HG03039 (cell line): ENCODE measurements around the gene MTARC2.

Experiments
- ATAC-seq: cut with Tn5 transposase; IDR thresholded peaks from one replicate; pipeline ENCODE4 v1.9.1; 2021; ENCODE audit warnings: mild to moderate bottlenecking, moderate library complexity; ENCODE audit not compliant: unreplicated experiment

MTARC2 gene

DNA sequence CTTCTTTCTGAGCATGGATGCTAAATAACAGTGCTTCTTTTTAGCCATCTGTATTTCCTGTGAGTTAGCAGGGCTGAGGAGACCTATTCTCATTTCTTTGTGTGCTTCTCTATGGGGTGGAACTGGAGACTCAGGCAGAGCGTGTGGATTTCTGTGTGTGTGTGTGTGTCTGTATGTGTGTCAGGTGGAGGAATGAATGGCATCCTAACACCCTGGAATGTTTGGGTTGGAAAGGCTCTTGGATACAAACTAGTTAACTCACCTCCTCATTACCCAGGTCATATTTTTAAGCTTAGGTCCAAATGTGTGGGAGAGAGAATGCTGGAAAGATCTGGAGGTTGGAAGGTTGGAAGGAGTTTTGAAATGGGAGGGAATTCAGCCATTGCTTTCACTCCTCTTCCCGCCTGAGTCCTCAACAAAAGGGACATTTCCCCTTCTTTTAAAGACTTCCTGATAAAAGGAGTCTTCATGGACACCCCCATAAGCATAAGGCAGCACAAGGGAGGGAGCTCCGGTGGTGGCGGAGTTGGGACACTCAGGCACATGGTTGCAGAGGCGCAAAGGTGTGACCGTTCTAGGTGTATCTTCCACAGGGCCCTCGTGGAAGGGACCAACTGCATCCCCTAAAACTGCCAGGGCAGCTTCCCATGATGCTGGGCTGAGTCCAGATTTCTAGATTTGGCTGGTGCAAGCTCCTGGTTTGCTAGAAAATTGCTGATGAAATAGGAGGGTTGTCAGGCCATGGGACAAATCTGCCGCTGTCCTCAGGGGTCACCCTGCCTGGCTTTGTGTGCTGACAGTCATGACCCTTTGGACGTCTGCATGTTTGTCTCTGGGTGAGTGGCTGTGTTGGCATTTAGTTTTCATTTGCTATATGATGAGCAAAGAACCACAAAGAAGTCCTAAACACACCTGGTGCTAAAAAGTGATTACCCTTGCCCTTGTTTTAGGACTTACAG lies 76.2 kb downstream of the MTARC2 start:
- no peak for ATAC-seq

GRCh38 chr1:220825819-220826551 lies 77.9 kb downstream of the MTARC2 start:
- no peak for ATAC-seq

DNA sequence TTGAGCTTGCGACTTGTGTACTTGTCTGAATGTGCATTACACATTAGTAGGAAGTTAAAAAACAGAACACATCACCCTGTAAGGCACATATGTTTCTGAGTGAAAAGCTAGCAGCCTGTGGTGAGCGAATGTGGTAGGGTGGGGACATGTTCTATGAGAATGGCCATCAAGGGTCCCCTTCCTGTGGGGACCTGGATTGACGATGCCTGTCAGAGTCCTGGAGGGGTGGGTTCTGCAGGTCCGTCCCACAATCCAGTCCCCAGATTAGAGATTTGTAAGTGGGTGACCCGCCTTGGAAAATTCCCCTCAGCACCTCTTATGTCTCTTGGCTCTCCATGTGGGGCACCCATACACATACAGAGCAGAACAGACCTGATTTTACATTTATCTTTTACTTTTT lies 78.6 kb downstream of the MTARC2 start:
- no peak for ATAC-seq

GRCh38 chr1:220827445-220828178 lies 79.5 kb downstream of the MTARC2 start:
- no peak for ATAC-seq

- ATAC-seq = no peak
Measured at GRCh38 chr1:220828179-220828490, 80.0 kb downstream of the MTARC2 start.

GRCh38 chr1:220828950-220829586 lies 80.9 kb downstream of the MTARC2 start:
- ATAC-seq = no peak

GRCh38 chr1:220833436-220833835 lies 85.3 kb downstream of the MTARC2 start:
- ATAC-seq = no peak
